Mammary epithelial cell (primary cell): Measurements from ENCODE around the gene ARHGAP44.

Source experiments
- CTCF ChIP-seq, 2 donors: IDR thresholded peaks in 1 of 2; conservative IDR thresholded peaks in 1 of 2; 2 replicates each; pipeline ENCODE4 v1.5.1; 2011 to 2012; ENCODE audit warnings: inconsistent platforms in 2 of 2, low read length in 2 of 2, mild to moderate bottlenecking in 2 of 2, control low read depth in 1 of 2, low read depth in 1 of 2; ENCODE audit not compliant: insufficient read depth in 1 of 2; ENCODE audit errors: extremely low read depth in 1 of 2
- EZH2 ChIP-seq: IDR thresholded peaks from 2 replicates; pipeline ENCODE4 v1.6.1; 2012; ENCODE audit warnings: low read length, inconsistent platforms, borderline replicate concordance

- no peak for TF ChIP-seq CTCF (conservative IDR thresholded peaks at IDR 0.05 in 1 of 2, IDR thresholded peaks at IDR 0.05 in 1 of 2; ENCODE audit: extremely low read depth in 1 of 2, insufficient read depth in 1 of 2, low read depth in 1 of 2, low read length in 2 of 2)
- no peak for TF ChIP-seq EZH2
Observed at GRCh38 chr17:12865769-12866168, 76.5 kb downstream of the ARHGAP44 start.
